Measurements from ENCODE around the gene PKN1.

DNA sequence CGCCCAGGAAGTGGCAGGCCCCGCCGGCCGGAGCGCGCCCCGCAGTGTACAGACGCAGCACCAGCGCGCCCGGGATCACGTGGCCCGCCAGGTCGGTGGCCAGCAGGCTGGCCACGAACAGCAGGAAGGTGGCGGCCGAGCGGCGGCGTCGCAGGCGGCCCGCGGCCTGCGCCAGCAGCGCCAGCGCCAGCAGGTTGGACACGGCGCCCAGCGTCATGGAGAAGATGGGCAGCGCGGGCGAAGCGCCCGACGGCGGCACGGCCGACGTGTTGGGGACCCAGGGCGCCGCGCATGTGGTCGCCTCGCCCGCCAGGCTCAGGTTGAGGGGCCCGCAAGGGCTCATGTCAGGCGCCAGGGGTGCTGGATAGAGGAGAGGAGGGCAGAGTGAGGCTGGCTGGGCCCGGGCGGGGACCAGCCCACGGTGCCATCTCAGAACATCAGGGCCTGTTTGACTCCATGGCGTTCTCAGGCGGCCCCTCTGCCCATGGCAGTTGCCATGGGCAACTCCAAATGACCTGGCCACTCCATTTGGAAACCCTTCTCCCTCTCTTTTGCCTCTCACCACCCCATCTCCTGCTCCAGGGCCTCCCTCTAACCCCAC is 41.0 kb downstream of the PKN1 start:
- TF ChIP-seq BCL3 (CRISPR knock-in tag; IDR thresholded peaks at IDR 0.05) = no peak
- TF ChIP-seq MTA1 (CRISPR knock-in tag; IDR thresholded peaks at IDR 0.05; ENCODE audit: borderline replicate concordance) = no peak
- no peak for TF ChIP-seq SIN3A (IDR thresholded peaks at IDR 0.05; ENCODE audit: borderline replicate concordance, low read depth, low read length)

Data from HepG2 (cell line).